Panc1 (cell line): ENCODE measurements around the gene PNKD.

Experiments
- CTCF ChIP-seq: fragments of 450-650 bp; IDR thresholded peaks from 2 replicates; pipeline ENCODE4 v1.5.1; 2017; ENCODE audit warnings: mild to moderate bottlenecking
- POLR2AphosphoS5 ChIP-seq: IDR thresholded peaks from 2 replicates; pipeline ENCODE4 v1.6.1; 2012; ENCODE audit warnings: mild to moderate bottlenecking, low read depth, low read length, moderate library complexity
- REST ChIP-seq, 2 experiments: IDR thresholded peaks; 2 replicates each; pipeline ENCODE4 v1.6.1; 2011 to 2012; ENCODE audit warnings: low read depth in 2 of 2, control low read depth in 1 of 2, low read length in 1 of 2, mild to moderate bottlenecking in 1 of 2, moderate library complexity in 1 of 2; ENCODE audit not compliant: insufficient read depth in 1 of 2
- SIN3A ChIP-seq: IDR thresholded peaks from 2 replicates; pipeline ENCODE4 v1.6.1; 2012; ENCODE audit warnings: low read depth, mild to moderate bottlenecking, low read length, moderate library complexity, borderline replicate concordance; ENCODE audit not compliant: insufficient read depth
- TCF7L2 ChIP-seq: IDR thresholded peaks from 2 replicates; pipeline ENCODE4 v1.6.1; 2011; ENCODE audit warnings: mild to moderate bottlenecking, low read depth, low read length, inconsistent platforms

- no peak for TF ChIP-seq CTCF
- TF ChIP-seq POLR2AphosphoS5, result no peak
- no peak for TF ChIP-seq SIN3A
- TF ChIP-seq REST (IDR thresholded peaks at IDR 0.05; ENCODE audit: insufficient read depth in 1 of 2, low read depth in 2 of 2, low read length in 1 of 2), result no peak
- no peak for TF ChIP-seq TCF7L2
These were observed 49.3 kb upstream of the PNKD start for GRCh38 chr2:218221000-218221399.
